Lower leg skin (tissue), 4 donors: ENCODE data around the gene TBP. TPM values are rescaled to one million over a fixed set of nuclear protein-coding genes. Genes with fewer than 3 reads are reported as not detected.
"Not testable (repeated sequence)": the region's sequence is repeated elsewhere in the genome, so short reads cannot be mapped to it uniquely, and the experiment has no call there.

ENCODE experiments used
- DNase-seq, 2 donors: peaks; one replicate each; pipeline ENCODE4 v3.0.0-alpha.2; 2019; ENCODE audit warnings: low spot score in 2 of 2
- H3K4me3 ChIP-seq: fragments of 200-600 bp; sonication (generic); 2 replicates; pipeline ENCODE4 v1.5.1; 2017; ENCODE audit warnings: mild to moderate bottlenecking, low read depth; ENCODE audit not compliant: poor library complexity, severe bottlenecking
- CTCF ChIP-seq, 3 donors: fragments of 450-650 bp; IDR thresholded peaks; one replicate each; pipeline ENCODE4 v1.5.1; 2016; ENCODE audit warnings: antibody characterized with exemption in 3 of 3, mild to moderate bottlenecking in 3 of 3, moderate library complexity in 2 of 3
- POLR2A ChIP-seq, 2 donors: fragments of 450-650 bp; IDR thresholded peaks; one replicate each; pipeline ENCODE4 v1.6.1; 2016 to 2017; ENCODE audit warnings: antibody characterized with exemption in 2 of 2, mild to moderate bottlenecking in 1 of 2, moderate library complexity in 1 of 2
- WGBS, 2 donors: methylation state at CpG; one replicate each; pipeline ENCODE4 v1.1.5; 2018; 5-methylcytosine and 5-hydroxymethylcytosine counted together
- intact Hi-C: fragments of 100-400 bp; cut with DNase I; formaldehyde crosslinking; loops from one replicate; pipeline ENCODE4 v1.15.0; 2023; ENCODE audit warnings: low total_unique reads
- total RNA-seq, 4 donors: library from RNA; depleted of rRNA; stranded (reverse); fragments of >200 nt; gene quantifications; one replicate each; pipeline ENCODE4 v1.1.0, GENCODE V29; 2016

TBP gene
- total RNA-seq, 4 donors from 2014 or later = 12.8 to 17.4 (median 14.2) TPM

GRCh38 chr6:170522565-170523183 lies 31.5 kb upstream of the TBP start:
- TF ChIP-seq POLR2A (IDR thresholded peaks at IDR 0.05) = no peak
- no peak for TF ChIP-seq CTCF (IDR thresholded peaks at IDR 0.05)
- no peak for DNase-seq
- no peak overlapping the region for H3K4me3 ChIP-seq
- intact Hi-C loops = no loop called here
- 81 to 90% methylated on average over 10 of the region's 10 CpGs for WGBS, 2 donors

- no peak overlapping the region for H3K4me3 ChIP-seq
- TF ChIP-seq CTCF (IDR thresholded peaks at IDR 0.05) (no peak), POLR2A (IDR thresholded peaks at IDR 0.05) (no peak)
- no peak for DNase-seq
- intact Hi-C loops = no loop called here
- WGBS, 2 donors = 71 to 74% methylated on average over 9 of the region's 9 CpGs
These were observed 30.7 kb upstream of the TBP start for GRCh38 chr6:170523256-170524171.

DNA sequence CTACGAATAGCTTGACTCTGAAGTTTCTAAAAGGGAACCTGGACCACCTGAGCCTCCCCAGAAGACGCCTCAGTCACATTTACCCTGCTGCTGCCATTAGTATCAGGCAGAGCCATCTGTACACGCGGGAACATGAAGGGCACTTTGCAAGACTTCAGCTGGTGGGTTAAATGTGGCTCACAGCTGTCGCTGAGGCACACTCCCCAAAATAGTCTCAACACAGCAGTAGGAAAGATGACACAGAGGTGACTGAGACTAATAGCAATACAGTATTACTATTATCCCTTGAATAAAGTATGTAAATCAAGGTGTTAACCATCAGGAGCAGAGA lies 30.0 kb upstream of the TBP start:
- no peak overlapping the region for H3K4me3 ChIP-seq
- no peak for DNase-seq
- WGBS, 2 donors = 74 to 79% methylated on average over 5 of the region's 5 CpGs
- TF ChIP-seq CTCF (IDR thresholded peaks at IDR 0.05) (no peak), POLR2A (IDR thresholded peaks at IDR 0.05) (no peak)
- intact Hi-C loops = no loop called here

- intact Hi-C loops = no loop called here
- no peak for DNase-seq
- no peak for TF ChIP-seq POLR2A (IDR thresholded peaks at IDR 0.05)
- TF ChIP-seq CTCF (IDR thresholded peaks at IDR 0.05) = no peak
- no peak overlapping the region for H3K4me3 ChIP-seq
- 67 to 71% methylated on average over 7 of the region's 7 CpGs for WGBS, 2 donors
These were observed 28.4 kb upstream of the TBP start for GRCh38 chr6:170525795-170526194.

DNA sequence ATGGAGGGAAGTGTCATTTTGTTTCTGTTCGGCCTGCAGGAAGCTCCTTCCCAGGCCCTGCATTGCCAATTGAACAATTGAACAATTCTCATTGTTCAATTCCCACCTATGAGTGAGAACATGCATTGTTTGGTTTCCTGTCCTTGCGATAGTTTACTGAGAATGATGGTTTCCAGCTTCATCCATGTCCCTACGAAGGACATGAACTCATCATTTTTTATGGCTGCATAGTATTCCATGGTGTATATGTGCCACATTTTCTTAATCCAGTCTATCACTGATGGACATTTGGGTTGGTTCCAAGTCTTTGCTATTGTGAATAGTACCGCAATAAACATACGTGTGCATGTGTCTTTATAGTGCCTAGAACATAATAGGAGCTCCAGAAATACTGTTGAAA lies 26.2 kb upstream of the TBP start:
- WGBS, 2 donors = 92 to 94% methylated on average over 5 of the region's 5 CpGs
- DNase-seq, intact Hi-C loops, H3K4me3 ChIP-seq: not testable (repeated sequence)

DNA sequence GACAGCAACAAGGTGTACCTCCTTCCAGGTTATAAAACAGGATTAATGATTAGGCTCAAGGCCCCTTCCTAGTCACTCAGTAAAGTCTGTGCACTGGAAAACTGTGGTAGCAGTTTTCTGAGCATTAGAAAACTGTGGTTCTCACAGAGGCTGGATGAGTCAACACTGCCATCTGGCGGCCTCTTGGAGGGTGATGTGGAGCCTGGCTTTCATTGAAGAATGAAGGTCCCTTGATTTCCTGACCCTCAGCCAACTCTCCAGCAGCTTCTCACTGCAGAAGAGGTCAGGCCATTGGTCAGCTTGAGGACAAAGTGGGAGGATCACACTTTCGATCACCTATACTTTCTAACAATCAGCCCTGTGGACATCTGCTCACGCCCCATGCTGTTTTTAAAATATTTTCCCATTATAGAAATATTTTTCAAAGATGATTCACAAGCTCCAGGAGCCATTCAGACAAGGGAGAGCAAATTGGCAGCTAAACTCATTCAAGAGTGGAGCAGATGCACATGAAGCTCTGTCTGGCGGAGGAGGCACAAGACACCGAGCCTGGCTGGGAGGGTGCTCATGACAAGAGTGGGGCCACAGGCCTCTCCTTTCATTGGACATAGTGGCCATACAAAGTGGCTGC lies 24.2 kb upstream of the TBP start:
- intact Hi-C loops = loop anchor here (5.0 kb wide), 1 partner anchor 698 kb away; no protein-coding TSS in a partner anchor
- DNase-seq = peak; percentile 59 to 93
- 46 to 58% methylated on average over 5 of the region's 5 CpGs for WGBS, 2 donors
- H3K4me3 ChIP-seq = no peak overlapping the region
- TF ChIP-seq POLR2A (IDR thresholded peaks at IDR 0.05) (no peak), CTCF (IDR thresholded peaks at IDR 0.05) (peak in 1 of 3 donors; percentile 65)
